Occipital lobe (tissue), 2 donors: ENCODE results near the gene TERB1. TPM values are rescaled to one million over a fixed set of nuclear protein-coding genes. Genes with fewer than 3 reads are reported as not detected.
"Not testable (repeated sequence)": the region's sequence is repeated elsewhere in the genome, so short reads cannot be mapped to it uniquely, and the experiment has no call there.

Experiments used
- DNase-seq: peaks from one replicate; lab custom pipeline; 2025; lab: John Stamatoyannopoulos, UW
- total RNA-seq: library from RNA; depleted of rRNA; stranded (reverse); fragments of >200 nt; gene quantifications from one replicate; pipeline ENCODE4 v1.2.3, GENCODE V29; 2014

The TERB1 gene
- total RNA-seq, 1 donor from 2014 or later: 0.31 TPM

DNA sequence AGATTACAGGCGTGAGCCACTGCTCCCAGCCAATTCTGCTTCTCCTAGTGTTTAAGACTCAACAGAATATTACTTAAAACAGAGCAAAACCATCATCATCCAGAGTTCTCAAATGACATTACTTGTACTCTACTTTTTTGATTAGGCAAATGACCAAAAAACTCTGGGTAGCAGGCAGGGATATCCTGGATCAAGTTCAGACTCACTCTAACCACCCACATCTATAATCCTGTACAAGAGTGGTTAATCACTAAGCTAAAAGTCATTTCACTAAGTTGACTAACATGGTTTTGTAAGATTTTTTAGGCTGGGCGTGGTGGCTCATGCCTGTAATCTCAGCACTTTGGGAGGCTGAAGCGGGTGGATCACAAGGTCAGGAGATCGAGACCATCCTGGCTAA is 22.6 kb upstream of the TERB1 start:
- DNase-seq: no peak

DNA sequence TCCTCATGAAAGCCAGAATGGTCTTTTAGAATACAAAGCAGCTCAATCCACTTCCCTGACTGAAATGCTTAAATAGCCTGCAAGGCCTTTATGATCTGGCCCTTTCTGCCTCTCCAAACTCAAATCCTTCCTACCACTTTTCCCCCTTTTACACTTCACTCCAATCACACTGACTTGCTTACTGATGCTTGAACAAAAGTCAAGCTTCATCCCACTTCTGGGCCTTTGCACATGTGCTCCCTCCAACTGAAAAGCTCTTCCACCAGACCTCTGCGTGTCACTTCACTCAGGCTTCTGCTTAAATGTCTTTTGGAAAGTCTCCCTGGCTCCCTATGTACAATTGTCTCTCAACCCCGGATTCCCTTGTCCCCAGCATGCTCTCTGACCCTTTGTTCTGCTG is 13.3 kb upstream of the TERB1 start:
- no peak for DNase-seq

DNA sequence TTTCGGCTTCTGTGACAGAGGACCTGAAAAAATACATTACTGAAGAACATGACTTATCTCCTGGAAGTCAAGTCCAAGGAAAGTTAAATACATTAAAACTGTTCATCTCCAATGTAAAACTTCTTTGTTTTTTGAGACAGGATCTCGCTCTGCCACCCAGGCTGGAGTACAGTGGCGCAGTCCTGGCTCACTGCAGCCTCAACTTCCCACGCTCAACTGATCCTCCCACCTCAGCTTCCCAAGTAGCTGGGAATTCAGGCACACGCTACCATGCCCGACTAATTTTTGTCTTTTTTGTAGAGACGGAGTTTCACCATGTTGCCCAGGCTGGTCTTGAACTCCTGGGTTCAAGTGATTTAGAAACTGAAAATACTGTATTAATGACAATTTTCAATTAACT is 9.7 kb upstream of the TERB1 start:
- no peak for DNase-seq

DNA sequence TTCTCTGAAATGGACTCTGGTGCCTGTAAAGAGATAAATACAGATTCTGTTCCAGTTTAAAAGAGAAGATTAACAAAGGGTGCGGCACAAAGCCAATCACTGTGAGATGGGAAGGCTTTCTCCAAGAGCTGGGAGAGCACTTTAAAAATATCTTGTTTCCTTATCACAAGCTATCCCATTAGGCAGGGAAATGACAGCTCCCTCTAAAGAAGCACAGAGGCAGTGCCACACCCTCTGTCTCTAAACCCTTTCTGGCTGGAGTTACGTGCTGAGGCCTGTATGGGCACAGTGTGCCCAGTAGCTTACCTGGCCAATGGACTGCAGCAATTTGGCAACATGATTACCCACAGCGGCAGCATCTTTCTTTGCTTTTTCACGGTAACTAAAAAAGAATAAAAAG is 9.0 kb upstream of the TERB1 start:
- DNase-seq: no peak

DNA sequence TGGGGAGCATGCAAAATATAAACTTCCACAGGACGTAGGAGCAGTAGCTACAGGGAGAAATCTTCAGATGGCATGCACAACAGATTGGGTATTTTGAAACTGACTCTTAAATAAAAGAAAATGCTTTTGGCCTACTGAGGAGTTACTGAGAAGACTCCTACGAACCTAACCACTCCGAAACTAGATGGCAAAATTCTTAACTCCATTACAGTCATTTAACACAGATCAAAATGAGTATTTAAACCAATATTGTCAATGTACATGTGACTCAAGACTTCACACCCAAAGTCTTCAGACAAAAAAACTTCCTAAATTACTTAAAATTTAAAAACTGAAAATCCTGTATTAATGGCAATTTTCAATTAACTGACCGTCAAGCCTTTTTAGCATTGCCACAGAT is 8.4 kb upstream of the TERB1 start:
- DNase-seq: no peak

DNA sequence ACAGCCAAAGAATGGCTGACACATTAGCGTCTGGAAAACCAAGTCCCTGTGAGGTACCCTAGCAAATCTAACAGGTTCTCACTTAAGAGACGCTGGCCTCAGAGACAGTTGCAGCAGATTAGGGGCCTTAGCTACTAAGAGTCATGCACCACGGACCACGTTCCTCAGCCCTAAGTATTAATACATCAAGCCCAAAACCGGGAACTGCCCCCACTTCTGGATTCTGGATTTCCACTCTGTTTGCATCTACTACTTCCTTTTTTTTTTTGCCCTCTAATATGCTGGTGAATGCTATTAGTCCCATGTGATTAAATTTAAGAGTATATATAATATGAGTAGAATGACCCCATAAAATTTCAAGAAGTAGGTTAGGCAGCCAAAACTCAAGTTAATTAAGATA is 775 bp upstream of the TERB1 start:
- DNase-seq: no peak

DNA sequence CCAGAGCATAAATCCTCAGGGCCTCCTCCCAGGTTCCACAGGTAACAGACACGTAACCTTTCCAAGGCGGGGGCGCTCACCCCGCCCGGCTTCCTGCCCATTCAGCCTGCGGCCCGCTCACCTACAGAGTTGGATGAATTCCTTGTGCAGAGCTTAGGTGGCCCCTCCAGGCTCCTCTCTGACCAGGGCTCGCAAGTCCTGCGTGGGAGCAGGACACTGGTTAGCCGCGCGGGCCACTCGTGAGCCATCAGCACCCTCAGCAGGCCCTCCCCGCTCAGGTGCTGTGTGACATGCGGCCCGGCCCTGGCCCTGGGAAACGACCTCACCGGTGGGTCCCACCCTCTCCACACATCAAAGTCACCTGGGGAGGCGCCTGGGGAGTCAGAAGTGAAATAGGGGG is 528 bp downstream of the TERB1 start:
- no peak for DNase-seq

DNA sequence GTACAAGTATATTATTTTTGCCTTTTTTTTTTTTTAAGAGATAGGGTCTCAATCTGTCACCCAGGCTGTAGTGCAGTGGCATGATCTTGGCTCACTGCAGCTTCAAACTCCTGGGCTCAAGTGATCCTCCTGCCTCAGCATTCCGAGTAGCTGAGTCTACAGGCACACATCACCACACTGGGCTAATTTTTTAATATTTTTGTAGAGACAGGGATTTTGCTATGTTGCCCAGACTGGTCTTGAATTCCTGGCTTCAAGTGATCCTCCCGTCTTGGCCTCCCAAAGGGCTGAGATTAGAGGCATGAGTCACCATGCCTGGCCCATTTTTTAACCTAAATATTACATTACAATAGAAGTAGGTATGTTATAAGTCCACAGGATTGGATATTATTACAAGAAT is 3.2 kb downstream of the TERB1 start:
- DNase-seq: no peak

DNA sequence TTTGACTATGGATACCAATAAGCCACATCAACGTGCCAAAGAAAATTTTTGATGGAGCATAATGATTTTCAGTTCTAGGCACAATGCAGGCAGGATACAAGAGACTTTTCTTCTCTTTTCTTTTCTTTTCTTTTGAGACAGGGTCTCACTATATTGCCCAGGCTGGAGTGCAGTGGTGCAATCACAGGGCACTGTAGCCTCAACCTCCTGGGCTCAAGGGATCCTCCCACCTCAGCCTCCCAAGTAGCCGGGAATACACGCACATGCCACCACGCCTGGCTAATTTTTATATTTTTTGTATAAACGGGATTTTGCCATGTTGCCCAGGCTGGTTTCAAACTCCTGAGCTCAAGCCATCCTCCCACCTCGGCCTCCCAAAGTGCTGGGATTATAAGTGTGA is 7.4 kb downstream of the TERB1 start:
- not testable (repeated sequence) for DNase-seq

DNA sequence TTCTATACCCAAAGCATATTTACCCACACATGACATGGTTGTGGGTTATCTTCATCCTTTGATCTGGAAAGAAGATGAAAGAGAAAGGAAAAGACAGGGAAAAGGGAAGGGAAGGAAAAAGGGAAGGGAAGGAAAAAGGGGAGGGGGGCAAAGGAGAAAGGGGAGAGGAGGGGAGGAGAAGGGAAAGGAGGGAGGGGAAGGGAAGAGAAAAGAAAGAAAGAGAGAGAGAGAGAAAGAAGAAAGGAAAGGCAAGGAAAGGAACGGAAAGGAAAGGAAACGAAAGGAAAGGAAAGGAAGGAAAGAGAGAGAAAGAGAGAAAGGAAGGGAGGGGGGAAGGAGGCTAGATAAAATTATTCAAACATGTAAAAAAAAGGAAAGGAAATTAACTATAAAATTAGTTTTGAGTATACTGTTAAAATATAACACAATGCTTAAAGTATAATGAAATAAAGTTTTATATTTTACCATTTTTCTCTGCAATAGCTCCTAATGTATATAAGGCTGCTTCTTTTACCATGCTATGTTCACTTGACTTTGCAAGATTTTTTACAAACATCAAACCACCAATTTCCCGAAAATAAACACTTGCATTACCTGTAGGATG is 11.2 kb downstream of the TERB1 start:
- no peak for DNase-seq

DNA sequence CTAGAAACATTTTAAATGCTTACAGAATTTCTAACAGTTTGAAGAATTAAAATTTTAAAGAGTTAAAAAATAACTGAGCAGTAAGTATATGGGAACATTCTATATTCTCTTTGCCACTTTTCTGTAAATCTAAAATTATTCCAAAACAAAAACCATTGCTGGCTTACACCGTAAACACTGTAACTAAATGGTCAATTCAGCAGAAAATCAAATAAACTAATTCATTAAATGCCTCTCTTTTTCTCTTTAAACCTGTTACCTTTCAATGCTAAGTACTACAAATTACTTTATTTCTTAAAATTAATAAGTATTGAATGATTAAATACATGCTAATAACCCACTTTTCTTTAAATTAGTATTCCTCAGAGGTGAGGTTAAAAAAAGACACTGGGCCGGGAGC is 14.0 kb downstream of the TERB1 start:
- no peak for DNase-seq

DNA sequence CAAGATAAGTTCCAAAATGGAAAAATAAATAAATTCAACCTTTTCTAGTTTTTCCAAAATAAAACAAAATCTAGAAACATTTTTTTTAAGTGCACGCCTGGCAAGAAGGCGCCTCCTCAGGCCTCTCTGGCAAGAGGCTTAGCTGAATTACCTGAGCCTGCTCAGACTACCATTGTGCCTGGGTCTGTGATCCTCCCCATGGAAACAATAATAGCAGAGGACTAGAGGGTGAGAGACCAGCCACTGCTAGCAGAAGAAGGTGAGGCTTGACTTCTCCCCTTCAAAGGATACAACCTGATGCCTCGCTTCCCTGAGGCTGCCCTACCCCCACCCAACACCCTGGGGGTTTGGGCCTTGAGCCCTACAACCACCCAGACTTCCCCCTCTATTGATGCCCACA is 14.8 kb downstream of the TERB1 start:
- no peak for DNase-seq

DNA sequence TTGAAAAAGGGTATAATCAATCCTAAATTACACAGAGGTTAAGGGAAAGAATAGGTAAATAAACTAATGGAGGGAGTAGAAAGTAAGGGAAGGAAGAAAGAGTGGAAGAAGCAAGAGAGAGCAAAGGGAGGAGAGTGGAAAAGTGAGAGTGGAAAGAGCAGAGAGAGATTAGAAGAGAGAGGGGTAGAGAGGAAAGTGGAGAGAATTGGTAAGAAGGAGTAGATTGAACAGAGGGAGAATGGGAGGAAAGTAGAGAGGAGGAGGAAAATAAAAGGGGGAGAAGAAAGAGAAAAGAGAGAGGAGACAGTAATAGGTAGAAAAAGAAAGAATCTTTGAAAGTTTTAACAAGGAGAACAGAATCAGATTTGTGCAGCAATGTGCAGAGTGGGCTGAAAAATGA is 24.9 kb downstream of the TERB1 start:
- no peak for DNase-seq

DNA sequence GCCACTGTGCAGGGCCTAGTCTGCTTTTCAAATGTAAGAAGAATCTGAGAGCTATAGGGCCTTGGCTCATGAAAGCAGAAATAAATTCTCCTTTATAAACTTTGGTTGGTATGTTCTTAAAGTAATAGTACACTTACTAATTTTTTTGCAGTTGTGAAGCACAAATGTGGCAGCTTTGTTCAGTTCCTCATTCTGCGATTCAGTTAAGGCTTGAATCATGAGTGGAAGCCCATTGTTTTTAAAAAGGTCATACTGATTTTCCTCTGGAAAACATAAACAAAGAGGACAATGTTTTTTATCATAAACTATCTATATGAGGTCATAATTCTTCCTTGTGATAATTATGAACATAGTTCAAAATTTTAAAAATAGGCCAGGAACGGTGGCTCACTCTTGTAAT is 26.4 kb downstream of the TERB1 start:
- DNase-seq: no peak

DNA sequence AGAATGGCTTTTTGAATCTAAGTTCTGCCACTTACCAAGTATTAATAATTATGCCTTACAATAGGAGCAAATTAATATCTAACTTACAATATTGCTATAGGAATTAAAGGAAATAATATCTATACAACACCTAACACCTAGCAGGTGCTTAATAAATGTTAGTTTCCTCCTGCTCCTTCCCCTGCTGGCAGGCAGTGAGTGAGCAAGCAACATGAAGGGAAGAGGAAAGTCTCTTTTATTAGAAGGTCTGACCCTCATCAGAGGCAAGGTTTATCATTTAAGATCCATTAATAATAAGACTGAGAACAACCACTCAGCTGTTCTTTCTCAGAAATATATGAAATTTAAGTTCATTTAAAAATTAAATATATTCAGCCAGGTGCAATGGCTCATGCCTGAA is 43.3 kb downstream of the TERB1 start:
- DNase-seq: no peak

DNA sequence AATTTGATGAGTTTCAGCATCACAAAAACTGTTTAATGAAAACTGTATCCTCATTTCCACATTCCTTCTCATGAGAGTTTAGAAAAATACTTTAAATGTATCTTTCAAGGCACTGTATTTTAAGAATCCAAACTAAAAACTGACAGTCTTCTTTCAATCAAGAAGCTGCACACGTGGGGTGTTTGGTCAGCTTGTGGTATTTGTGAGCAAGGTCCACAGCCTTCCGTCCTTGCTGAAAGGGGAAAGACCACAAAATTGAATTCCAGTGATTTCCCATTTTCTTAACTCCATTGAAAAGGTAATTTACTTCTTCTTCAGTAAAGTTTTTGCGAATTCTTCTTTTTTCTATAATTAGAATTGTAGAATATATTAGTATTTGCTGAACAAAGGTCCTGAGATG is 46.6 kb downstream of the TERB1 start:
- no peak for DNase-seq

DNA sequence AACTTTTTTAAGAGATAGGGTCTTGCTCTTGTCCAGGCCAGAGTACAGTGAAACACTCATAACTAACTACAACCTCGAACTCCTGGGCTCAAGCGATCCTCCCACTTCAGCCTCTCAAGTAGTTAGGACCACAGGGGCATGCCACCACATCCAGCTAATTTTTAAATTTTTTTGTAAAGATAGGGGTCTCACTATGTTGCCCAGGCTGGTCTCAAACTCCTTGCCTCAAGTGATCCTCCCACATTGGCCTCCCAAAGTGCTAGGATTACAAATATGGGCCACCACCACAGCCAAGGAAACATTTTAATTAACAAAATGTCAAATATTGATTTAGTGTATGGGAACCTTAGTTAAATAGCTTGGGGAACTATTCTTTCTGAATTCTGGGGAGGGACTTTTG is 47.2 kb downstream of the TERB1 start:
- no peak for DNase-seq

DNA sequence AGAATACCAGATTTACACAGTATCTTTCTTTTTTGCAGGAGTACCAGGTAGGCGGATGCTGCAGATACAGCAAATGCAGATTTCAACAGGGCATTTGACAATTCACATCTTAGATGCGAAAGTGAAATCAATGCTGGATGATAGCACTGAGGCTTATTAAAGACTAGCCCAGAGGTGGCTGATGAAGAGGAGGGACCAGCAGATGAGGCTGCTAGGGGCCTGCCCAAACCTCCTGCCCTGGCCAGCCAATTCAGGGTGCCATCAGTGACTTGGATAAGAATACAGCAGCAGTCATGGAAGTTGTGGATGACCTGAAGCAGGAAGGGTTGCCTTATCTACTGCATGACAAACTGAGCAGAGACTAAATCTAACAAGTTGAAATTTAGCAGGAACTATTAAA is 48.4 kb downstream of the TERB1 start:
- DNase-seq: no peak

DNA sequence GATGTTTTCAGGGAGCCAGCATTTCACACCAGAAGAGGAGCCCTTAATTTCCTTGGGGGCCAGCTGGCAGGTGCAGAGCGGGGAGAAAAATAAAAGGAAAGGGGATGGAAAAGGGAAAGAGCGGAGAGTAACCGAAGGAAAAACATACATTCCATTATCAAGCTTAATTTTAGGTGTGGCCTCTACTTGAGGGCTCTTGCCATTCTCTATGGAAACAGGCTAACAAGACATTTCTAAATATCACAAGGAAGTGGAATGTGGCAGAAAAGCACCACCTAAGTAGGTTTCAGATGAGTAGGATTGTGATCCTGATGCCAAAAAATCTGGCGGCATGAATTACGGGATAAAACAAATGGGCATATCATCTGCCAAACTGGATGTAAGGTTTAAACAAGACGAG is 49.0 kb downstream of the TERB1 start:
- no peak for DNase-seq

DNA sequence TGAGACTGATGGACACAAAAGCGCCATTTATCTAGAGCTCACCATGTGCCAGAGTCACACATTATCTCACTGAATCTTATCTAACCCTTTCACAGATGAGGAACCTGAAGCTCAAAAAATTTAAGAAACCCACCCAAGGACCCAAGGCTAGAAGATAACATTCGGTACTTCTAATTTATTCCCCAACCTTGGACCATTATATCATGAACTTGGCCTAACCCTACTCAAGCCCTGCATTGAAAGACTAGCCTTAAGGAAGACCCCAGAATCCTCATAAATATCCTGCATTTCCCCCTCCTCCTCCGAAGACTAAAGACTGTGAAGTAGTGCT is 49.4 kb downstream of the TERB1 start:
- DNase-seq: no peak

DNA sequence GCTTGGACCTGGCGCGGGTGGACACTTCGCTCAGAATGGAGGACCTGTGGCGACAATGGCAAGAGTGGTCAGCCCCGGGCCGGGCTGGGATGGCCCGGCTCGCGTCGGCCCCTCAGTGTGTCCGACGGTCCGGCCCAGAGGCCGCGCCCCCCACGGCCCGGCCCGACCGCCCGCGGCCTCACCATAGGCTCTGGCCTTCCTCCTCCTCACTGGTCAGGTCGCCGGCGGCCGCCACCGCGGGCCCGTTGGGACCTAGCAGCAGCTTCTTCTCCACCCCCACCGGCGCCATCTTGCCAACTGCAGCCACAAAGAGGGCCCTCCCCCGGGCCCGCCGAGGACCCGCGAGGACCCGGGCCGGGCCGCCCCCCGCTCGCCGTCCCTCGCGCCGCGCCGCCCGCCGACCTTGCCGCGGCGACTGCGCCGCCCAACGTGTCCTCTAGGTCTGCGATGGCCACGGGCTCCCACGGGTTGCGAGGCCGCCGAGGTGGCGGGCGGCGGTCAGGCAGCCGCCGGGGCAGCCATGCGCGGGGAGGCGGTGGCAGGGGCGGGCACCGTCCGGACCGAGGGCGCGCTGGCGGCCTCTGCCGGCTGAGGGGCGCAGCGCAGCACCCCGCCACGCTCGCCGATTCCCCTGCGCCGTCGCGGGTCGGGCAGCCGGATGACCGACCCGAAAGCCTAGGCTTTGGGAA is 49.9 kb downstream of the TERB1 start, which contains the start of gene DYNC1LI2:
TSS of gene DYNC1LI2 (minus strand) at position 307 of the 689 bp plus-strand sequence. CDS start at position 289, 18 bp downstream.
- peak; percentile 73 for DNase-seq

DNA sequence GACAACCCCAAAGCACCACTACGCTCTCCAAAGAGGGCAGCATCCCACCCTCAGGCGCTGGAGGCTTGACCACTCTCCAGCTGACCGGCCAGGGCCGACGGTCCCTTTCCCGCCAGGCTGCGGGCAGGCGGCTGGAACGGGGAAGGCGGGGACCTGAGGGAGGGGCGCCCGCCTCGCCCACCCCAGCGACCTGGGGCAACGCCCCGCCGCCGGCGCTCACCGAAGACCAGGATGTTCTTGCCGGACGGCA is 50.4 kb downstream of the TERB1 start:
- no peak for DNase-seq

DNA sequence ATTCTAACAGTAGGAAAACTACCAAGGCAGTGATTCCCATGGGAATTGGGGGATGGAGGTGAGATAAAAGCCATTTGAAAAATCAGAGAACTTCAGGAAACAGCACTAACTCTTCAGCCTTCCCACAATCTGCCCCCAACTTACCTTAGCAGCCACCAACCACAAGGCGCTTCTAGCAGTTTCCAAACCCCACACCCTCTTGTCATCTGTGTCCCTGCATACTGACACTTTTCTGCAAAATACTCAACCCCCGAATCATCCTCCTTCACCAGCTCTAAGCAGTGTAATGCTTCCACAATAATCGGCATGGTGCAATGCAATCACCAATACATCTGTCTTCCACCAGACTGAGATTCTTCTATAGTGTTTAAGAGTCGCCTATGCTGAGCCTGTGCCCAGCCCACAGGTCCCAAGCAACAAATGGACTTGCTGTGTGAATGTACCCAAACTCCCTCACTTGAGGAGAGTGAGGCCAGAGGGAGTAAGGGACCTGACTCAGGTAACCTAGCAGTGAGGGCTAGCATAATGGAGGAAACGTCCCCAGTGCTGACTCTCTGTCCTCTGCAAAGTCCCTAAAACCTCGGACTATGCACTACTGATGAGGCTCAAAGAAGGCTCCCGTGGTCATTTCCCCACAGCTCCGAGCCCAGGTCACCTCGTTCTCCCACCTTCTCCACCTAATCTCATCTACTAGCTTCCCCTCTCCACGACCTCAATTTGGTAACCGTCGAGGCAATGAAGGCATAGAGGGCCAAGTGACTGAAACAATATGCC is 50.9 kb downstream of the TERB1 start:
- DNase-seq: no peak
